ENCODE measurements around the gene MYO16.

The MYO16 gene

GRCh38 chr13:108747843-108748242 is 118.4 kb downstream of the MYO16 start:
- no peak overlapping the region for H3K27ac ChIP-seq
- H3K9ac ChIP-seq: no peak overlapping the region
- no peak overlapping the region for H3K4me2 ChIP-seq
- no peaks in the 10 kb centered on the region for H4K20me1 ChIP-seq
- no peaks in the 10 kb centered on the region for H3K27me3 ChIP-seq
- H3K4me1 ChIP-seq: no peaks in the 10 kb centered on the region
- no peak for TF ChIP-seq Cebpa-rat (IDR thresholded peaks at IDR 0.05)
- H3K4me3 ChIP-seq: no peak overlapping the region
- no peaks in the 10 kb centered on the region for H3K9me3 ChIP-seq (replicated peaks in 1 of 11)
- H3K36me3 ChIP-seq: no peaks in the 10 kb centered on the region

- no peaks in the 10 kb centered on the region for H4K20me1 ChIP-seq
- H3K4me1 ChIP-seq: no peaks in the 10 kb centered on the region
- H3K4me2 ChIP-seq: no peak overlapping the region
- no peaks in the 10 kb centered on the region for H3K27me3 ChIP-seq
- H3K4me3 ChIP-seq: no peak overlapping the region
- no peaks in the 10 kb centered on the region for H3K36me3 ChIP-seq
- TF ChIP-seq Cebpa-rat (IDR thresholded peaks at IDR 0.05): no peak
- H3K27ac ChIP-seq: no peak overlapping the region
- no peak overlapping the region for H3K9ac ChIP-seq
- H3K9me3 ChIP-seq (replicated peaks in 1 of 11): no peaks in the 10 kb centered on the region
These were observed 122.9 kb downstream of the MYO16 start for GRCh38 chr13:108752276-108752675.

- H3K9me3 ChIP-seq (replicated peaks in 1 of 11): no peaks in the 10 kb centered on the region
- H3K27ac ChIP-seq: no peak overlapping the region
- no peak overlapping the region for H3K4me3 ChIP-seq
- no peaks in the 10 kb centered on the region for H4K20me1 ChIP-seq
- no peak for TF ChIP-seq Cebpa-rat (IDR thresholded peaks at IDR 0.05)
- no peak overlapping the region for H3K9ac ChIP-seq
- no peaks in the 10 kb centered on the region for H3K4me1 ChIP-seq
- no peaks in the 10 kb centered on the region for H3K27me3 ChIP-seq
- H3K4me2 ChIP-seq: no peak overlapping the region
- no peaks in the 10 kb centered on the region for H3K36me3 ChIP-seq
These were observed 125.7 kb downstream of the MYO16 start for GRCh38 chr13:108755083-108755482.

GRCh38 chr13:108760129-108760528 is 130.7 kb downstream of the MYO16 start:
- TF ChIP-seq Cebpa-rat (IDR thresholded peaks at IDR 0.05): no peak
- Histone ChIP-seq H3K4me3 (no peak overlapping the region), H3K4me1 (no peaks in the 10 kb centered on the region), H3K9me3 (replicated peaks in 1 of 11) (no peaks in the 10 kb centered on the region), H3K4me2 (no peak overlapping the region), H3K27ac (no peak overlapping the region), H3K27me3 (no peaks in the 10 kb centered on the region), H4K20me1 (no peaks in the 10 kb centered on the region), H3K36me3 (no peaks in the 10 kb centered on the region), H3K9ac (no peak overlapping the region)

- Histone ChIP-seq H3K4me1 (no peaks in the 10 kb centered on the region), H3K27ac (no peak overlapping the region), H3K9me3 (replicated peaks in 1 of 11) (no peaks in the 10 kb centered on the region), H3K4me2 (no peak overlapping the region), H3K36me3 (no peaks in the 10 kb centered on the region), H3K9ac (no peak overlapping the region), H3K4me3 (no peak overlapping the region), H4K20me1 (no peaks in the 10 kb centered on the region), H3K27me3 (no peaks in the 10 kb centered on the region)
- TF ChIP-seq Cebpa-rat (IDR thresholded peaks at IDR 0.05): no peak
These were observed 131.1 kb downstream of the MYO16 start for GRCh38 chr13:108760541-108760940.

GRCh38 chr13:108768035-108768434 is 138.6 kb downstream of the MYO16 start:
- TF ChIP-seq Cebpa-rat (IDR thresholded peaks at IDR 0.05): no peak
- no peak overlapping the region for H3K9ac ChIP-seq
- no peaks in the 10 kb centered on the region for H3K4me1 ChIP-seq
- no peak overlapping the region for H3K4me2 ChIP-seq
- no peaks in the 10 kb centered on the region for H3K9me3 ChIP-seq (replicated peaks in 1 of 11)
- H3K4me3 ChIP-seq: no peak overlapping the region
- no peaks in the 10 kb centered on the region for H3K27me3 ChIP-seq
- H3K27ac ChIP-seq: no peak overlapping the region
- H3K36me3 ChIP-seq: no peaks in the 10 kb centered on the region
- H4K20me1 ChIP-seq: no peaks in the 10 kb centered on the region

GRCh38 chr13:108769213-108770070 is 140.0 kb downstream of the MYO16 start:
- Histone ChIP-seq H3K4me2 (no peak overlapping the region), H3K4me1 (no peaks in the 10 kb centered on the region), H3K27ac (no peak overlapping the region), H3K36me3 (no peaks in the 10 kb centered on the region), H3K27me3 (no peaks in the 10 kb centered on the region), H3K4me3 (no peak overlapping the region), H3K9ac (no peak overlapping the region), H3K9me3 (replicated peaks in 1 of 11) (no peaks in the 10 kb centered on the region), H4K20me1 (no peaks in the 10 kb centered on the region)
- TF ChIP-seq Cebpa-rat (IDR thresholded peaks at IDR 0.05): no peak

GRCh38 chr13:108775597-108775996 is 146.2 kb downstream of the MYO16 start:
- no peaks in the 10 kb centered on the region for H3K27me3 ChIP-seq
- no peaks in the 10 kb centered on the region for H3K36me3 ChIP-seq
- no peaks in the 10 kb centered on the region for H4K20me1 ChIP-seq
- no peaks in the 10 kb centered on the region for H3K9me3 ChIP-seq (replicated peaks in 1 of 11)
- no peaks in the 10 kb centered on the region for H3K4me1 ChIP-seq
- H3K9ac ChIP-seq: no peak overlapping the region
- no peak overlapping the region for H3K4me3 ChIP-seq
- TF ChIP-seq Cebpa-rat (IDR thresholded peaks at IDR 0.05): no peak
- H3K27ac ChIP-seq: no peak overlapping the region
- no peak overlapping the region for H3K4me2 ChIP-seq

- Histone ChIP-seq H3K9me3 (replicated peaks in 1 of 11) (0 out of 22 replicates have a peak, but pooled peaks cover 0 to 4% (median 0%) of the 10 kb centered on the region in 11 experiments), H3K4me1 (no peaks in the 10 kb centered on the region), H3K4me3 (no peak overlapping the region), H3K9ac (no peak overlapping the region), H3K4me2 (no peak overlapping the region), H3K27ac (no peak overlapping the region), H4K20me1 (no peaks in the 10 kb centered on the region), H3K27me3 (no peaks in the 10 kb centered on the region), H3K36me3 (no peaks in the 10 kb centered on the region)
- no peak for TF ChIP-seq Cebpa-rat (IDR thresholded peaks at IDR 0.05)
These were observed 147.2 kb downstream of the MYO16 start for GRCh38 chr13:108776650-108777049.

Measured in BLaER1 treated with 17β-estradiol and CSF1 and Interleukin-3, amounts not matched to agents 10 nM and 100 nM (cell line).